Gastrocnemius medialis (tissue), 4 donors: ENCODE data around the gene EIF2B4. TPM values are rescaled to one million over a fixed set of nuclear protein-coding genes. Genes with fewer than 3 reads are reported as not detected.

Experiments used
- ATAC-seq, 2 donors: fragments of 150-250 bp; one replicate each; pipeline ENCODE4 v1.9.1; 2016
- DNase-seq, 2 donors: peaks; one replicate each; pipeline ENCODE4 v3.0.0-alpha.2; 2019
- H3K27ac ChIP-seq, 4 donors: fragments of 200-600 bp; sonication (generic); 1 replicate in 1 of 4; 2 replicates in 3 of 4; pipeline ENCODE4 v1.5.1; 2016 to 2018; ENCODE audit warnings: mild to moderate bottlenecking in 2 of 4, moderate library complexity in 1 of 4
- H3K27me3 ChIP-seq, 3 donors: fragments of 200-600 bp; sonication (generic) in 2 of 3; 1 replicate in 1 of 3; 2 replicates in 2 of 3; pipeline versions ENCODE4 v1.5.1 to v1.6.0; 2016 to 2019; ENCODE audit warnings: mild to moderate bottlenecking in 1 of 3, moderate library complexity in 1 of 3
- H3K36me3 ChIP-seq, 2 donors: fragments of 200-600 bp; sonication (generic) in 1 of 2; one replicate each; pipeline ENCODE4 v1.5.1; 2017 to 2018
- H3K4me1 ChIP-seq, 2 donors: fragments of 200-600 bp; sonication (generic) in 1 of 2; one replicate each; pipeline ENCODE4 v1.5.1; 2016 to 2017; ENCODE audit warnings: mild to moderate bottlenecking in 2 of 2
- H3K4me3 ChIP-seq, 4 donors: fragments of 200-600 bp; sonication (generic) in 3 of 4; 1 replicate in 1 of 4; 2 replicates in 3 of 4; pipeline ENCODE4 v1.5.1; 2016 to 2019; ENCODE audit warnings: mild to moderate bottlenecking in 2 of 4
- H3K9me3 ChIP-seq, 3 donors: fragments of 200-600 bp; sonication (generic) in 2 of 3; 1 replicate in 1 of 3; 2 replicates in 2 of 3; pipeline ENCODE4 v1.5.1; 2016 to 2019
- POLR2A ChIP-seq, 2 donors: fragments of 450-650 bp; IDR thresholded peaks; one replicate each; pipeline ENCODE4 v1.6.1; 2017; ENCODE audit warnings: antibody characterized with exemption in 2 of 2, mild to moderate bottlenecking in 2 of 2, moderate library complexity in 2 of 2
- in situ Hi-C, 4 donors: fragments of 200-750 bp; cut with MboI; loops; one replicate each; pipeline versions ENCODE4 v1.15.0 to v1.8.0; 2017; ENCODE audit warnings: low sequenced_read_pairs in 4 of 4
- intact Hi-C: fragments of 100-400 bp; cut with DNase I; formaldehyde crosslinking; loops from one replicate; pipeline ENCODE4 v1.15.1; 2023; ENCODE audit warnings: low total_unique reads
- total RNA-seq, 4 donors: library from RNA; depleted of rRNA; stranded (reverse); fragments of >200 nt; gene quantifications; one replicate each; pipeline versions ENCODE4 v1.1.0 to v1.2.3, GENCODE V29; 2016
- TF ChIP-seq, protein P1 (sequence below), 5 experiments: fragments of 450-650 bp in 3 of 5; fragments of 200-600 bp in 2 of 5; sonication (generic) in 2 of 5; IDR thresholded peaks in 4 of 5; conservative IDR thresholded peaks in 1 of 5; 1 replicate in 4 of 5; 2 replicates in 1 of 5; pipeline ENCODE4 v1.5.1; 2016 to 2019; ENCODE audit warnings: antibody characterized with exemption in 5 of 5, mild to moderate bottlenecking in 3 of 5, moderate library complexity in 3 of 5

Gene EIF2B4
- total RNA-seq, 4 donors from 2014 or later, result 50.5 to 57.9 (median 53.8) TPM

DNA sequence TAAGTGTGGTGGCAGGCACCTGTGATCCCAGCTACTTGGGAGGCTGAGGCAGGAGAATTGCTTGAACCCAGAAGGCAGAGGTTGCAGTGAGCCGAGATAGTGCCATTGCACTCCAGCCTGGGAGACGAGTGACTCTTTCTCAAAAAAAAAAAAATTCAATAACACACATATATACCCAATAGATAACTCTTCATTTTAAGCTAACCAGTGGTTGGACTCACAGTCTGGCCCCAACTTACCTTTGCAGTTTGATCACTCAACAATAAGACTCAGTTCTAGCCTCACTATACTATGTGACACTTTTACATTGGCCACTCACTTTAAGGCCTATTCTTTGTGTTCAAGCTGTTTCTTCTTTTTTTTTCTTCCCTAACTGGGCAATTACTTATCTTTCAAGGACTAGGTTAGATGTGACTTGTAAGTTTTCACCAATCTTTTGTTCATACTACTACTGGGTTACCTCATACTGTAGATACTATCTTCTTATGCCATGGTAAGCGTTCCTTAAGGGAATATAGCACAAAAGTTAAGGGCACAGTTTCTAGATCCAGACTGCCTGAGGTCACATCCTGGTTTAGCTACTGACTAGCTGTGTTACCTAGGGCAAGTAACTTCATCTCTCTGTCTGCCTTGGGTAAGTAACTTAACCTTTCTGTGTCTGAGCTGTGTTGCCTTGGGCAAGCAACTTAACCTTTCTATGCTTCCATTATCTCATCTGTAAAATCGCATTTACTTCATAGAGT, 7.3 kb downstream of the EIF2B4 start:
- H3K27me3 ChIP-seq, result no peaks in the 10 kb centered on the region
- ATAC-seq, result no peak
- H3K9me3 ChIP-seq, result no peaks in the 10 kb centered on the region
- peaks cover 3 to 42% of the 10 kb centered on the region in 2 donors for H3K36me3 ChIP-seq
- TF ChIP-seq POLR2A (IDR thresholded peaks at IDR 0.05), result no peak
- TF ChIP-seq, protein P1, sequence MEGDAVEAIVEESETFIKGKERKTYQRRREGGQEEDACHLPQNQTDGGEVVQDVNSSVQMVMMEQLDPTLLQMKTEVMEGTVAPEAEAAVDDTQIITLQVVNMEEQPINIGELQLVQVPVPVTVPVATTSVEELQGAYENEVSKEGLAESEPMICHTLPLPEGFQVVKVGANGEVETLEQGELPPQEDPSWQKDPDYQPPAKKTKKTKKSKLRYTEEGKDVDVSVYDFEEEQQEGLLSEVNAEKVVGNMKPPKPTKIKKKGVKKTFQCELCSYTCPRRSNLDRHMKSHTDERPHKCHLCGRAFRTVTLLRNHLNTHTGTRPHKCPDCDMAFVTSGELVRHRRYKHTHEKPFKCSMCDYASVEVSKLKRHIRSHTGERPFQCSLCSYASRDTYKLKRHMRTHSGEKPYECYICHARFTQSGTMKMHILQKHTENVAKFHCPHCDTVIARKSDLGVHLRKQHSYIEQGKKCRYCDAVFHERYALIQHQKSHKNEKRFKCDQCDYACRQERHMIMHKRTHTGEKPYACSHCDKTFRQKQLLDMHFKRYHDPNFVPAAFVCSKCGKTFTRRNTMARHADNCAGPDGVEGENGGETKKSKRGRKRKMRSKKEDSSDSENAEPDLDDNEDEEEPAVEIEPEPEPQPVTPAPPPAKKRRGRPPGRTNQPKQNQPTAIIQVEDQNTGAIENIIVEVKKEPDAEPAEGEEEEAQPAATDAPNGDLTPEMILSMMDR (IDR thresholded peaks at IDR 0.05 in 4 of 5, conservative IDR thresholded peaks at IDR 0.05 in 1 of 5), result no peak
- no peak overlapping the region for H3K4me3 ChIP-seq
- intact Hi-C loops, result no loop called here
- H3K27ac ChIP-seq, result no peak overlapping the region
- no peak for DNase-seq
- H3K4me1 ChIP-seq, result peaks cover 6 to 7% of the 10 kb centered on the region in 2 donors
- in situ Hi-C loops, result no loop called here

DNA sequence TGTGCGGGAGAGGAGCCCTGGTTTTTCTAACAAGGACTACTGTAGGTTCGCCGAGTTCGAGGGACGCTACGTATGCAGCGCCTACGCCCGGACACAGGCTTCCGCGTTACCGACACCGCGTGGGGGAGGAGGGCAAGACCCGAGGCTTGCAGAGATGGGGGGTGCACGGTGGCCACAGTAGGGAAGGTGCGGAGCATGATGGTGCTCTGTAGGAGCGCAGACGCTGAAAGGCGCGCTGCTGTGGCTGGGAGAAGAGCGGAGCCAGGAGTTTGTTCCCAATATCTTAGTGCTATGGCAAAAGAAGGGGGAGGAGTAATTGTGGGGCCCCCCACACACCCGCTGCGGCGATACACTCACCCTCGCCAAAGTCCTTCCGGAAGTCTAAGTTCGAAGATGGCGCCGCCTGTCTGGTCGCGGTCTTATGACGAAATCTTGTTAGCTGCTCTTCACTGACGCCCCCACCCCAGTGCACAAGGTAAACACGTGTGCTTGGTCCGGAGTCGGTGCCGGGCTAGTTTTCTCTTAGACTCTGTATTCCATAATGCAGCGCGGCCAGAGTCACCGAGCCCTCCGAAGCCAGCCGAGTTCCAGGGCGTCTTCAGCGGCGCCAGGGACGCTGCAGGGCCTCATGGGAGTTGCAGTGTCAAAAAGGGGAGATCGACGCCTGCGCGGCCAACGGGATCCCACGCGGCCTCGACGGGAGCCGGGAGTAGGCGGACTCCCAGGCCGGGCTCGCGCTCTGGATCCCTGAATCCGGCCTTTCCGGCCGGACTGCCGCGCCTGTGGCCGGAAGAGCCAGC, 13.6 kb downstream of the EIF2B4 start, which contains the start of gene GTF3C2:
Gene GTF3C2 (minus strand): TSS at position 383 of the 800 bp plus-strand sequence. CDS start 13,210 bp downstream, outside the sequence.
- TF ChIP-seq POLR2A (IDR thresholded peaks at IDR 0.05), result peak; percentile 50
- TF ChIP-seq, protein P1 (IDR thresholded peaks at IDR 0.05 in 4 of 5, conservative IDR thresholded peaks at IDR 0.05 in 1 of 5), result peak in 2 of 5 experiments; percentile 26 to 46
- intact Hi-C loops (loop anchor here (1.0 to 5.0 kb wide), 5 partner anchors 14 to 144 kb away; partner anchors contain the start of genes ATRAID, EIF2B4, MPV17 and PPM1G), in situ Hi-C loops (no loop called here)
- DNase-seq (peak; percentile 90 to 95), ATAC-seq (peak; percentile 82 to 88)
- Histone ChIP-seq H3K9me3 (no peaks in the 10 kb centered on the region), H3K27me3 (no peaks in the 10 kb centered on the region), H3K36me3 (no peaks in the 10 kb centered on the region), H3K27ac (peak within 1 kb of the TSS; percentile 92 to 99 (median 94)), H3K4me1 (peaks cover 42 to 50% of the 10 kb centered on the region in 2 donors), H3K4me3 (peak within 1 kb of the TSS; percentile 69 to 98 (median 93))

DNA sequence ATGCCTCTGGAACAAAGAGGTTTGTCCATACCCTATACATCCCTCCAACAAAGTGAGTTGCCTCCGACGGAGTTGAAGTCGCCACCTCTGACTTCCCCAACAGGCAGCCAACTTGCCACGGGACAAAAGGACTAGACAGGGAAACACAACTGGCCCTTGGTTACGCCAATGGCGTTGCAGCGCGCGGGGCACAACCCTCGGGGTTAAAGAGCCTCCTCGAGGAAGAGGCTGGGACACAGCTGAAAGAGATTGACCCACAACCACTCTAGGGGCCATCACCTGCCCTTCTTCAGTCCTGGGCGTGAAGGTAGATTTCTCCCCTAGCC, 14.1 kb downstream of the EIF2B4 start:
- Histone ChIP-seq H3K27ac (peak overlapping the region; percentile 92 to 99 (median 94)), H3K4me3 (peak overlapping the region; percentile 69 to 98 (median 93)), H3K9me3 (no peaks in the 10 kb centered on the region), H3K36me3 (no peaks in the 10 kb centered on the region), H3K4me1 (peaks cover 42 to 53% of the 10 kb centered on the region in 2 donors), H3K27me3 (no peaks in the 10 kb centered on the region)
- in situ Hi-C loops, result no loop called here
- DNase-seq (peak; percentile 63 to 79), ATAC-seq (peak; percentile 52 to 53)
- intact Hi-C loops, result loop anchor here (1.0 to 5.0 kb wide), 4 partner anchors 33 to 144 kb away; partner anchors contain the start of genes ATRAID, MPV17, PPM1G and SLC5A6
- TF ChIP-seq POLR2A (IDR thresholded peaks at IDR 0.05), result no peak
- TF ChIP-seq, protein P1 (IDR thresholded peaks at IDR 0.05 in 4 of 5, conservative IDR thresholded peaks at IDR 0.05 in 1 of 5), result no peak

DNA sequence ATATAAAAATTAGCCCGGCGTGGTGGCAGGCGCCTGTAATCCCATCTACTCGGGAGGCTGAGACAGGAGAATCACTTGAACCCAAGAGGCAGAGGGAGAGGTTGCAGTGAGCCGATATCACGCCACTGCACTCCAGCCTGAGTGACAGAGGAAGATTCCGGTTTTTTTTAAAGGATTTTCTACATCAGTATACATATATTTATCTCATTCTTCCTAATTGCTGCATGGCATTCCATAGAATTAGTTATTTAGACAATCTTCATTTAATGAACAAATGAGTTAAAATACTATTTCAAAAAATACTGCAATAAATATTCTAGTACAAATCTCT, 15.6 kb downstream of the EIF2B4 start:
- intact Hi-C loops, result no loop called here
- no peak for ATAC-seq

More for the DNA sequence above, 15.6 kb downstream of the EIF2B4 start:
- no peaks in the 10 kb centered on the region for H3K9me3 ChIP-seq
- in situ Hi-C loops, result no loop called here
- peak overlapping the region; percentile 92 to 99 (median 94) for H3K27ac ChIP-seq
- H3K4me3 ChIP-seq, result no peak overlapping the region
- peaks cover 42 to 53% of the 10 kb centered on the region in 2 donors for H3K4me1 ChIP-seq
- DNase-seq, result no peak
- TF ChIP-seq POLR2A (IDR thresholded peaks at IDR 0.05), result no peak
- TF ChIP-seq, protein P1 (IDR thresholded peaks at IDR 0.05 in 4 of 5, conservative IDR thresholded peaks at IDR 0.05 in 1 of 5), result no peak
- H3K36me3 ChIP-seq, result no peaks in the 10 kb centered on the region
- no peaks in the 10 kb centered on the region for H3K27me3 ChIP-seq
